SK-N-SH (cell line): Measurements from ENCODE around the gene SOX15. TPM values are rescaled to one million over a fixed set of nuclear protein-coding genes. Genes with fewer than 3 reads are reported as not detected.
A peak's percentile ranks its signal among the peaks of the same experiment; 100 is the strongest.

ENCODE experiments used
- CTCF ChIA-PET: fragments of 300-600, 350-600 bp; formaldehyde crosslinking; extraction: SDS; loops from one replicate; lab custom pipeline; 2021; lab: Yijun Ruan, JAX
- POLR2A ChIA-PET: fragments of 350-600 bp; sonication (Branson Sonifier 250); formaldehyde crosslinking; extraction: SDS; loops from one replicate; lab custom pipeline; 2020; ENCODE audit warnings: antibody characterized with exemption, inconsistent platforms; lab: Yijun Ruan, JAX
- DNase-seq: peaks from one replicate; pipeline ENCODE4 v3.0.0; 2012
- H2AFZ ChIP-seq: fragments of 200-600 bp; sonication (generic); 2 replicates; pipeline ENCODE4 v1.8.1; 2016; ENCODE audit warnings: antibody characterized with exemption, mild to moderate bottlenecking, low read depth
- H3F3A ChIP-seq: fragments of 200-600 bp; sonication (generic); replicated peaks from 2 replicates; pipeline ENCODE3; 2016; ENCODE audit warnings: antibody characterized with exemption, mild to moderate bottlenecking; ENCODE audit not compliant: insufficient read depth
- H3K27ac ChIP-seq, 2 experiments: fragments of 200-500 bp in 1 of 2; fragments of 200-600 bp in 1 of 2; sonication (Bioruptor generic) in 1 of 2; sonication (generic), shearing (Covaris generic) in 1 of 2; 2 replicates each; pipeline versions ENCODE4 v1.5.1 to v1.6.1; 2014 to 2016; ENCODE audit warnings: low read depth in 2 of 2, inconsistent platforms in 1 of 2, low read length in 1 of 2, mild to moderate bottlenecking in 1 of 2, mixed read lengths in 1 of 2
- H3K27me3 ChIP-seq: fragments of 200-600 bp; sonication (generic), shearing (Covaris generic); 2 replicates; pipeline ENCODE4 v1.6.1; 2016; ENCODE audit warnings: mixed run types; ENCODE audit not compliant: insufficient read depth
- H3K36me3 ChIP-seq, 2 experiments: fragments of 200-500 bp in 1 of 2; fragments of 200-600 bp in 1 of 2; sonication (Bioruptor generic) in 1 of 2; sonication (generic) in 1 of 2; replicated peaks in 1 of 2; 2 replicates each; pipeline versions ENCODE3 to v1.5.1; 2014 to 2016; ENCODE audit warnings: low read length in 1 of 2, mild to moderate bottlenecking in 1 of 2; ENCODE audit not compliant: insufficient read depth in 2 of 2, control insufficient read depth in 1 of 2
- H3K4me1 ChIP-seq, 2 experiments: fragments of 200-500 bp in 1 of 2; fragments of 200-600 bp in 1 of 2; sonication (Bioruptor generic) in 1 of 2; sonication (generic), shearing (Covaris generic) in 1 of 2; 2 replicates each; pipeline versions ENCODE4 v1.5.1 to v1.6.1; 2014 to 2016; ENCODE audit warnings: low read depth in 1 of 2, low read length in 1 of 2, mixed run types in 1 of 2; ENCODE audit not compliant: insufficient read depth in 2 of 2, control insufficient read depth in 1 of 2
- H3K4me2 ChIP-seq: fragments of 200-600 bp; sonication (generic), shearing (Covaris generic); 2 replicates; pipeline ENCODE4 v1.6.1; 2017; ENCODE audit warnings: mixed run types
- H3K4me3 ChIP-seq, 2 experiments: fragments of 200-500 bp in 1 of 2; fragments of 200-600 bp in 1 of 2; sonication (Bioruptor generic) in 1 of 2; sonication (generic), shearing (Covaris generic) in 1 of 2; 2 replicates each; pipeline versions ENCODE4 v1.5.1 to v1.8.1; 2014 to 2016; ENCODE audit warnings: low read depth in 2 of 2, inconsistent platforms in 1 of 2, low read length in 1 of 2, mild to moderate bottlenecking in 1 of 2, mixed read lengths in 1 of 2, moderate library complexity in 1 of 2
- H3K79me2 ChIP-seq: fragments of 200-600 bp; sonication (generic); 2 replicates; pipeline ENCODE4 v1.8.1; 2017; ENCODE audit warnings: mild to moderate bottlenecking; ENCODE audit not compliant: insufficient read depth
- H3K9ac ChIP-seq: fragments of 200-600 bp; sonication (generic); 2 replicates; pipeline ENCODE4 v1.6.1; 2017; ENCODE audit warnings: mixed run types
- H3K9me2 ChIP-seq: fragments of 200-600 bp; sonication (generic); 2 replicates; pipeline ENCODE4 v1.6.1; 2017; ENCODE audit warnings: mixed run types
- H3K9me3 ChIP-seq: fragments of 200-600 bp; sonication (generic); 2 replicates; pipeline ENCODE4 v1.6.1; 2017; ENCODE audit warnings: mixed run types, mild to moderate bottlenecking, moderate library complexity
- H4K20me1 ChIP-seq: fragments of 200-600 bp; sonication (generic); 2 replicates; pipeline ENCODE4 v1.6.1; 2017; ENCODE audit warnings: mild to moderate bottlenecking, mixed run types; ENCODE audit not compliant: insufficient read depth
- CTCF ChIP-seq: fragments of 200-600 bp; sonication (generic); IDR thresholded peaks from 2 replicates; pipeline ENCODE4 v1.6.1; 2017; ENCODE audit warnings: antibody characterized with exemption, mild to moderate bottlenecking, moderate library complexity
- EP300 ChIP-seq, 2 experiments: IDR thresholded peaks; 2 replicates each; pipeline versions ENCODE4 v1.4.0 to v1.6.1; 2012; ENCODE audit warnings: borderline replicate concordance in 1 of 2, low read depth in 1 of 2, low read length in 1 of 2
- EZH2phosphoT487 ChIP-seq: fragments of 200-600 bp; sonication (generic); IDR thresholded peaks from 2 replicates; pipeline ENCODE4 v1.6.1; 2017; ENCODE audit warnings: low read depth, mixed run types, mild to moderate bottlenecking, antibody characterized with exemption, moderate library complexity, borderline replicate concordance
- FOSL2 ChIP-seq: IDR thresholded peaks from 2 replicates; pipeline ENCODE4 v1.4.0; 2012; ENCODE audit warnings: low read depth, mild to moderate bottlenecking, moderate library complexity, borderline replicate concordance
- GATA2 ChIP-seq: sonication (generic); formaldehyde crosslinking; IDR thresholded peaks from 2 replicates; pipeline ENCODE4 v1.5.0; 2020; ENCODE audit warnings: mild to moderate bottlenecking, missing genetic modification reagents
- MXI1 ChIP-seq: IDR thresholded peaks from 2 replicates; pipeline ENCODE4 v1.6.1; 2012; ENCODE audit warnings: mild to moderate bottlenecking, low read depth, low read length, improper control_type of control experiment
- NFIC ChIP-seq: IDR thresholded peaks from 2 replicates; pipeline ENCODE4 v1.4.0; 2012; ENCODE audit warnings: borderline replicate concordance
- POLR2AphosphoS5 ChIP-seq: IDR thresholded peaks from 2 replicates; pipeline ENCODE4 v1.6.1; 2012; ENCODE audit warnings: low read depth, low read length
- RXRA ChIP-seq: IDR thresholded peaks from 2 replicates; pipeline ENCODE4 v1.4.0; 2012; ENCODE audit warnings: low read depth, mild to moderate bottlenecking, borderline replicate concordance
- SMC3 ChIP-seq: IDR thresholded peaks from 2 replicates; pipeline ENCODE4 v1.6.1; 2012; ENCODE audit warnings: low read depth, low read length, improper control_type of control experiment
- TAF1 ChIP-seq: IDR thresholded peaks from 2 replicates; pipeline ENCODE4 v1.6.1; 2012; ENCODE audit warnings: low read depth, mild to moderate bottlenecking, low read length, moderate library complexity, borderline replicate concordance
- TCF12 ChIP-seq: IDR thresholded peaks from 2 replicates; pipeline ENCODE4 v1.4.0; 2012
- ZBTB33 ChIP-seq: IDR thresholded peaks from 2 replicates; pipeline ENCODE4 v1.4.0; 2012; ENCODE audit warnings: low read depth, borderline replicate concordance
- WGBS: methylation state at CpG from one replicate; pipeline ENCODE4 v1.1.6; 2017; ENCODE audit warnings: low lambda C conversion rate; 5-methylcytosine and 5-hydroxymethylcytosine counted together
- polyA plus RNA-seq, 3 experiments: library from polyadenylated mRNA; depleted of rRNA; stranded (reverse); fragments of >200 nt; gene quantifications; 2 replicates each; pipeline ENCODE4 v1.2.3, GENCODE V29; 2012
- TF ChIP-seq, protein P1 (sequence below): fragments of 150-350 bp; IDR thresholded peaks from 2 replicates; pipeline ENCODE4 v1.6.1; 2017; ENCODE audit warnings: antibody characterized with exemption, low read length, low read depth, borderline replicate concordance
- TF ChIP-seq, protein P2 (sequence below): IDR thresholded peaks from 2 replicates; pipeline ENCODE4 v1.6.1; 2012; ENCODE audit warnings: mild to moderate bottlenecking, low read depth, low read length, moderate library complexity

SOX15 gene
- 1.3 TPM in 2 replicates for polyA plus RNA-seq (2012; rRNA removed)
- polyA plus RNA-seq (2012; cell fraction: cytosol; rRNA removed) = 0.59 and 1.1 TPM in 2 replicates
- 1.6 and 1.7 TPM in 2 replicates for polyA plus RNA-seq (2012; cell fraction: nucleus; rRNA removed)

DNA sequence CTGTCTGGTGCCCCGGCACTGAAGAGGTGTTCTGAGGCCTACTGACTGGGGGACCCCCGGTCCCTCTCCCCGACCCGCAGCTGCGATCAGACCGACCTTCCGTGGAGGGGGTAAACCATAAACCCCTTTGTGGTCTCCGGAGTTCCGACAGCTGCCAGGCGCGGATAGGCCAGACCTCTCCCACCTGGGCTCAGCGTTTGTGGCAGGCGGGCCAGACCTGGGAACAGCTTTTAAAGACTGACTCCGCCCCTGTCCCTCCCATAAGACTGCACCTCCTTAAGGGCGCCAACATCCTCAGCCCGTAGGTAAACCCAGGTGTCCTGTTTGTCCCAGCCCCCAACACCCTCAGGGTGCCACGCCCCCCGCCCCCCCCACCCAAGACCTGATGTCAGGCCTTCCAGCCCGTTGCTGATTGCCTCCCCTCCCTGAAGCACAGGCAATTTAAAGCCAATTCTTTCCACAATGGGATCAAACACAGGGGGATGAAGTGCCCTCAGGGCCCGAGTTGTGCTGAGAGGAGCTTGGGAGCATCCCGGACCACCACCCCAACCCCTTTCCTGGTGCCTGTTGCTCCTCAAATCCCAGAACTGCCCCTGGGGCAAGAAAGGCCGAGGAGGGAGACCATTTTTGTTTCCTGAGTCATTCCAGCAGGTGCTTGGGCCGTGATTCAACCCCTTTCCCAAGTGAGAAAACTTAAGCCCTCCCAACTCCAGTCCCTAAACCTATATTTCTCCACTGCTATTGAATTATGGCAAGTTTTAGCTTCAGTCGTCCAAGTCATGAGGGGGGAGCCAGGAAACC is at the start of gene SOX15:
TSS of gene SOX15 (minus strand) at position 204 of the 801 bp plus-strand sequence. CDS start 418 bp downstream, outside the sequence.
- TF ChIP-seq CTCF = no peak
- 0 out of 2 replicates have a peak, but pooled peaks have one; percentile 12 for TF ChIP-seq FOSL2
- TF ChIP-seq ZBTB33 = no peak
- TF ChIP-seq RXRA = no peak
- TF ChIP-seq EP300 (IDR thresholded peaks at IDR 0.05; ENCODE audit: borderline replicate concordance in 1 of 2, low read depth in 1 of 2, low read length in 1 of 2) = no peak
- TF ChIP-seq SMC3 = no peak
- TF ChIP-seq, all 33 proteins: peak for 1
- H3F3A ChIP-seq = peaks cover 48% of the 10 kb centered on the region
- H3K36me3 ChIP-seq = peaks cover 28 to 61% of the 10 kb centered on the region in 2 experiments
- WGBS = 69% methylated on average over 24 of the region's 24 CpGs
- H3K4me2 ChIP-seq = peak within 1 kb of the TSS; percentile 68; the same call in 1 of the 2 replicates
- peaks cover 17 to 32% of the 10 kb centered on the region in 2 experiments for H3K4me1 ChIP-seq
- H4K20me1 ChIP-seq = no peaks in the 10 kb centered on the region
- peak; percentile 50 for DNase-seq
- H3K4me3 ChIP-seq = peak within 1 kb of the TSS in 1 of 2 experiments; percentile 3; a peak in 1 of 4 replicates
- POLR2A ChIA-PET = interaction anchor here (0.9 to 3.5 kb wide), 4 partner anchors 11 to 96 kb away, joined by 3 to 23 read pairs (median 4); partner anchors contain the start of genes CD68, FXR2, TP53 and WRAP53
- H3K9ac ChIP-seq = peak within 1 kb of the TSS; percentile 31; the same call in 1 of the 2 replicates
- no peaks in the 10 kb centered on the region for H3K27me3 ChIP-seq
- no peaks in the 10 kb centered on the region for H3K9me2 ChIP-seq
- no peaks in the 10 kb centered on the region for H3K9me3 ChIP-seq
- H2AFZ ChIP-seq = no peak within 1 kb of the TSS
- peaks cover 20% of the 10 kb centered on the region for H3K79me2 ChIP-seq
- peak within 1 kb of the TSS; percentile 47 to 63 for H3K27ac ChIP-seq
- CTCF ChIA-PET = interaction anchor here (0.6 to 3.4 kb wide), 28 partner anchors 10 to 244 kb away, joined by 3 to 22 read pairs (median 6); partner anchors contain the start of genes CD68, DNAH2, FXR2 and KDM6B

DNA sequence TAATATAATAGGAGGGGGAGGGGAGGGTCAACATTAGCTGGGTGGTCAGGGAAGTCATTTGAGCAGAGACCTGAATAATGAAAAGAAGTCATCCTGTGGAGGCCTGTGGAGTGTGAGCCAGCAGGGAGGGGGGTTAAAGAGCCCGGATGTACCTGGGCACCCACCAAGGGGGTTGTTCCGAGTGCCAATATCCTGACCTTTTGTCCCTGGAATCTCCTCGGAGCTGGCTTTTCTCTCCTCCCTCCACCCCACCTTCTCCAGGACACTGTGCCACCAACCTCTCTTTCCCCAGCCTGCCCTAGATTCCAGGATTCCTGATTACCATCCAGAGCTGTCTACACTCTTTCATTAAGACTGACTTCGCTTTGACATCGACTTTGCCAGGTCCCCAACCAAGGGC is 46.3 kb upstream of the SOX15 start:
- Histone ChIP-seq H3K79me2 (no peaks in the 10 kb centered on the region), H3K9ac (no peak overlapping the region), H4K20me1 (no peaks in the 10 kb centered on the region), H3K4me1 (peaks cover 0 to 8% of the 10 kb centered on the region in 2 experiments; a peak in 1 of 4 replicates), H3K9me3 (no peaks in the 10 kb centered on the region), H3K4me3 (no peak overlapping the region), H3K27ac (no peak overlapping the region), H3K4me2 (no peak overlapping the region), H3K27me3 (no peaks in the 10 kb centered on the region), H3K36me3 (no peaks in the 10 kb centered on the region), H3K9me2 (no peaks in the 10 kb centered on the region), H2AFZ (no peak overlapping the region), H3F3A (no peaks in the 10 kb centered on the region)
- 61% methylated on average over 5 of the region's 5 CpGs for WGBS
- DNase-seq = no peak
- ChIA-PET POLR2A (no interaction called here), CTCF (interaction anchor here (0.6 to 11.8 kb wide), 4 partner anchors 9 to 52 kb away, joined by 3 to 166 read pairs (median 4); partner anchors contain the start of genes ATP1B2, SAT2, TP53 and WRAP53)
- TF ChIP-seq FOSL2 (no peak), MXI1 (no peak), NFIC (no peak), POLR2AphosphoS5 (no peak), EP300 (IDR thresholded peaks at IDR 0.05; ENCODE audit: borderline replicate concordance in 1 of 2, low read depth in 1 of 2, low read length in 1 of 2) (no peak), TAF1 (no peak), TCF12 (no peak), GATA2 (no peak), RXRA (no peak), EZH2phosphoT487 (no peak)
- TF ChIP-seq, protein P1, sequence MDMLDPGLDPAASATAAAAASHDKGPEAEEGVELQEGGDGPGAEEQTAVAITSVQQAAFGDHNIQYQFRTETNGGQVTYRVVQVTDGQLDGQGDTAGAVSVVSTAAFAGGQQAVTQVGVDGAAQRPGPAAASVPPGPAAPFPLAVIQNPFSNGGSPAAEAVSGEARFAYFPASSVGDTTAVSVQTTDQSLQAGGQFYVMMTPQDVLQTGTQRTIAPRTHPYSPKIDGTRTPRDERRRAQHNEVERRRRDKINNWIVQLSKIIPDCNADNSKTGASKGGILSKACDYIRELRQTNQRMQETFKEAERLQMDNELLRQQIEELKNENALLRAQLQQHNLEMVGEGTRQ = no peak
- TF ChIP-seq, protein P2, sequence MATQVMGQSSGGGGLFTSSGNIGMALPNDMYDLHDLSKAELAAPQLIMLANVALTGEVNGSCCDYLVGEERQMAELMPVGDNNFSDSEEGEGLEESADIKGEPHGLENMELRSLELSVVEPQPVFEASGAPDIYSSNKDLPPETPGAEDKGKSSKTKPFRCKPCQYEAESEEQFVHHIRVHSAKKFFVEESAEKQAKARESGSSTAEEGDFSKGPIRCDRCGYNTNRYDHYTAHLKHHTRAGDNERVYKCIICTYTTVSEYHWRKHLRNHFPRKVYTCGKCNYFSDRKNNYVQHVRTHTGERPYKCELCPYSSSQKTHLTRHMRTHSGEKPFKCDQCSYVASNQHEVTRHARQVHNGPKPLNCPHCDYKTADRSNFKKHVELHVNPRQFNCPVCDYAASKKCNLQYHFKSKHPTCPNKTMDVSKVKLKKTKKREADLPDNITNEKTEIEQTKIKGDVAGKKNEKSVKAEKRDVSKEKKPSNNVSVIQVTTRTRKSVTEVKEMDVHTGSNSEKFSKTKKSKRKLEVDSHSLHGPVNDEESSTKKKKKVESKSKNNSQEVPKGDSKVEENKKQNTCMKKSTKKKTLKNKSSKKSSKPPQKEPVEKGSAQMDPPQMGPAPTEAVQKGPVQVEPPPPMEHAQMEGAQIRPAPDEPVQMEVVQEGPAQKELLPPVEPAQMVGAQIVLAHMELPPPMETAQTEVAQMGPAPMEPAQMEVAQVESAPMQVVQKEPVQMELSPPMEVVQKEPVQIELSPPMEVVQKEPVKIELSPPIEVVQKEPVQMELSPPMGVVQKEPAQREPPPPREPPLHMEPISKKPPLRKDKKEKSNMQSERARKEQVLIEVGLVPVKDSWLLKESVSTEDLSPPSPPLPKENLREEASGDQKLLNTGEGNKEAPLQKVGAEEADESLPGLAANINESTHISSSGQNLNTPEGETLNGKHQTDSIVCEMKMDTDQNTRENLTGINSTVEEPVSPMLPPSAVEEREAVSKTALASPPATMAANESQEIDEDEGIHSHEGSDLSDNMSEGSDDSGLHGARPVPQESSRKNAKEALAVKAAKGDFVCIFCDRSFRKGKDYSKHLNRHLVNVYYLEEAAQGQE = no peak
